ENCODE results near the gene WDR43. TPM values are rescaled to one million over a fixed set of nuclear protein-coding genes. Genes with fewer than 3 reads are reported as not detected.

The WDR43 gene
- total and polyA plus RNA-seq, 9 of the 15 experiments (the other 6 are each of a cell fraction or from before 2014, with no cell fraction given), result 34.6 to 197 (median 105) TPM

- no peak for TF ChIP-seq NR1H2 (CRISPR knock-in tag; IDR thresholded peaks at IDR 0.05)
- no peak for TF ChIP-seq ARID4B (CRISPR knock-in tag; IDR thresholded peaks at IDR 0.05)
- 0 out of 2 replicates have a peak, but pooled peaks have one; percentile 8 for TF ChIP-seq AFF4 (CRISPR knock-in tag; IDR thresholded peaks at IDR 0.05)
- no peak for TF ChIP-seq TGIF2 (CRISPR knock-in tag; IDR thresholded peaks at IDR 0.05)
- no peak for TF ChIP-seq ZNF239 (CRISPR knock-in tag; IDR thresholded peaks at IDR 0.05)
- TF ChIP-seq PKNOX1 (IDR thresholded peaks at IDR 0.05), result peak; percentile 33
- TF ChIP-seq CBFA2T2 (conservative IDR thresholded peaks at IDR 0.05), result no peak
- TF ChIP-seq EGR1 (conservative IDR thresholded peaks at IDR 0.05), result no peak
- 0 out of 2 replicates have a peak, but pooled peaks have one; percentile 24 for TF ChIP-seq RBM14 (IDR thresholded peaks at IDR 0.05; ENCODE audit: borderline replicate concordance, insufficient read depth, low read depth, low read length)
- TF ChIP-seq ZNF197 (CRISPR knock-in tag; IDR thresholded peaks at IDR 0.05; ENCODE audit: low read depth), result no peak
- peak; percentile 83 for TF ChIP-seq ZNF740 (CRISPR knock-in tag; IDR thresholded peaks at IDR 0.05)
- TF ChIP-seq ZNF740 (tag; IDR thresholded peaks at IDR 0.05), result no peak; a peak in 1 of 4 replicates
- TF ChIP-seq CBX3 (IDR thresholded peaks at IDR 0.05; ENCODE audit: borderline replicate concordance in 1 of 2, low read length in 2 of 2), result no peak
- peak in 2 of 3 experiments; percentile 23 to 87 for TF ChIP-seq YY1 (IDR thresholded peaks at IDR 0.05; ENCODE audit: borderline replicate concordance in 1 of 3, control insufficient read depth in 1 of 3, extremely low read depth in 1 of 3, insufficient read depth in 3 of 3, insufficient read length in 1 of 3, insufficient replicate concordance in 2 of 3, low read depth in 1 of 3, low read length in 2 of 3)
- TF ChIP-seq LEF1 (IDR thresholded peaks at IDR 0.05), result no peak
- TF ChIP-seq ZKSCAN1 (IDR thresholded peaks at IDR 0.05; ENCODE audit: low read depth, low read length), result no peak
Measured at GRCh38 chr2:28895189-28895893, 874 bp downstream of the WDR43 start (continued).
